Activated CD8-positive, alpha-beta memory T cell treated with anti-CD3 and anti-CD28 coated beads for 48 hours (primary cell): ENCODE measurements around the gene ZNF580.

Source experiments
- DNase-seq, 3 experiments: peaks; one replicate each; pipeline ENCODE4 v3.0.0-alpha.2; 2020; ENCODE audit warnings: low read depth in 2 of 3, low spot score in 2 of 3

The ZNF580 gene

GRCh38 chr19:55690109-55690768, 49.4 kb downstream of the ZNF580 start:
- no peak for DNase-seq

- no peak for DNase-seq
Observed at GRCh38 chr19:55690769-55691545, 50.2 kb downstream of the ZNF580 start.

- no peak for DNase-seq
Observed at GRCh38 chr19:55691561-55692481, 51.0 kb downstream of the ZNF580 start.

- DNase-seq: no peak
Observed at GRCh38 chr19:55692681-55693081, 51.9 kb downstream of the ZNF580 start.
